HepG2 (cell line): Measurements from ENCODE around the gene ALDH3A1. TPM values are rescaled to one million over a fixed set of nuclear protein-coding genes. Genes with fewer than 3 reads are reported as not detected.

Experiments used
- CREM ChIP-seq, 2 experiments: sonication (generic) in 1 of 2; formaldehyde crosslinking in 1 of 2; IDR thresholded peaks; 2 replicates each; pipeline versions ENCODE4 v1.4.0 to v1.6.1; 2016 to 2020; ENCODE audit warnings: antibody characterized with exemption in 1 of 2, mild to moderate bottlenecking in 1 of 2, missing genetic modification reagents in 1 of 2
- DRAP1 ChIP-seq: IDR thresholded peaks from 2 replicates; pipeline ENCODE4 v1.6.1; 2016; ENCODE audit warnings: missing genetic modification reagents, missing compliant biosample characterization
- EZH2 ChIP-seq: conservative IDR thresholded peaks from 2 replicates; pipeline ENCODE4 v1.6.1; 2012; ENCODE audit warnings: mild to moderate bottlenecking, low read depth, low read length, moderate library complexity
- FOXK1 ChIP-seq: sonication (generic); formaldehyde crosslinking; IDR thresholded peaks from 2 replicates; pipeline ENCODE4 v1.4.0; 2020; ENCODE audit warnings: low read depth, missing genetic modification reagents, borderline replicate concordance
- HMG20B ChIP-seq: conservative IDR thresholded peaks from 2 replicates; pipeline ENCODE4 v1.6.1; 2016; ENCODE audit warnings: missing genetic modification reagents, missing compliant biosample characterization
- HNRNPL ChIP-seq: fragments of 200-400 bp; formaldehyde crosslinking; IDR thresholded peaks from 2 replicates; pipeline ENCODE4 v1.6.1; 2017; ENCODE audit warnings: mild to moderate bottlenecking, low read depth, low read length
- JUND ChIP-seq: sonication (generic); formaldehyde crosslinking; IDR thresholded peaks from 2 replicates; pipeline ENCODE4 v1.8.0; 2022; ENCODE audit warnings: mild to moderate bottlenecking, missing genetic modification reagents
- NFYB ChIP-seq: sonication (generic); formaldehyde crosslinking; IDR thresholded peaks from 2 replicates; pipeline ENCODE4 v1.4.0; 2020; ENCODE audit warnings: missing genetic modification reagents
- PCBP1 ChIP-seq: fragments of 200-400 bp; formaldehyde crosslinking; IDR thresholded peaks from 2 replicates; pipeline ENCODE4 v1.6.1; 2017; ENCODE audit warnings: mild to moderate bottlenecking, low read depth, low read length, borderline replicate concordance
- RBM39 ChIP-seq: fragments of 200-400 bp; formaldehyde crosslinking; IDR thresholded peaks from one replicate; pipeline ENCODE4 v1.6.1; 2018; ENCODE audit warnings: antibody characterized with exemption, mild to moderate bottlenecking, low read depth, low read length; ENCODE audit not compliant: poor library complexity, severe bottlenecking
- REL ChIP-seq: sonication (generic); formaldehyde crosslinking; conservative IDR thresholded peaks from 2 replicates; pipeline ENCODE4 v1.8.0; 2022; ENCODE audit warnings: mild to moderate bottlenecking, missing genetic modification reagents, moderate library complexity
- SMC3 ChIP-seq: IDR thresholded peaks from 2 replicates; pipeline ENCODE4 v1.6.1; 2011; ENCODE audit warnings: low read length, improper control_type of control experiment
- SSRP1 ChIP-seq: IDR thresholded peaks from 2 replicates; pipeline ENCODE4 v1.6.1; 2016; ENCODE audit warnings: control low read depth
- ZFP90 ChIP-seq: sonication (generic); formaldehyde crosslinking; IDR thresholded peaks from 2 replicates; pipeline ENCODE4 v1.8.0; 2022; ENCODE audit warnings: missing genetic modification reagents, mild to moderate bottlenecking, inconsistent platforms, borderline replicate concordance
- ZNF207 ChIP-seq: fragments of 450-650 bp; IDR thresholded peaks from 2 replicates; pipeline ENCODE4 v1.6.1; 2016; ENCODE audit warnings: antibody characterized with exemption, borderline replicate concordance
- ZNF343 ChIP-seq: sonication (generic); formaldehyde crosslinking; IDR thresholded peaks from 2 replicates; pipeline ENCODE4 v1.4.0; 2020; ENCODE audit warnings: mild to moderate bottlenecking, missing genetic modification reagents
- ZNF530 ChIP-seq: sonication (generic); formaldehyde crosslinking; IDR thresholded peaks from 2 replicates; pipeline ENCODE4 v1.5.0; 2020; ENCODE audit warnings: low read depth, mild to moderate bottlenecking, missing genetic modification reagents
- ZNF547 ChIP-seq: sonication (generic); formaldehyde crosslinking; IDR thresholded peaks from 2 replicates; pipeline ENCODE4 v1.5.1; 2020; ENCODE audit warnings: mild to moderate bottlenecking, missing genetic modification reagents
- ZNF562 ChIP-seq: sonication (generic); formaldehyde crosslinking; IDR thresholded peaks from 2 replicates; pipeline ENCODE4 v1.8.0; 2022; ENCODE audit warnings: missing genetic modification reagents, borderline replicate concordance
- ZNF574 ChIP-seq: sonication (generic); formaldehyde crosslinking; IDR thresholded peaks from 2 replicates; pipeline ENCODE4 v1.4.0; 2020; ENCODE audit warnings: missing genetic modification reagents
- polyA plus RNA-seq, 8 experiments: library from polyadenylated mRNA; depleted of rRNA in 3 of 8; stranded (reverse) in 7 of 8; unstranded in 1 of 8; fragments of >200 nt; fragmentation: Illumina TruSeq in 4 of 8; extraction: Trizol in 4 of 8; gene quantifications; 2 replicates each; pipeline versions ENCODE4 v1.2.1 to v1.2.3, GENCODE V29; 2011 to 2016; ENCODE audit warnings: low read depth in 4 of 8, missing spikeins in 1 of 8, mixed read lengths in 1 of 8; ENCODE audit not compliant: insufficient read depth in 1 of 8
- total RNA-seq, 5 experiments: library from RNA; depleted of rRNA; stranded (reverse); fragments of >200 nt; fragmentation: Illumina TruSeq; extraction: Trizol; gene quantifications; 2 replicates each; pipeline ENCODE4 v1.2.3, GENCODE V29; 2016; ENCODE audit warnings: low read depth in 1 of 5
- TF ChIP-seq, protein P1 (sequence below): sonication (generic); formaldehyde crosslinking; IDR thresholded peaks from 2 replicates; pipeline ENCODE4 v1.4.0; 2020; ENCODE audit warnings: mild to moderate bottlenecking, missing genetic modification reagents, borderline replicate concordance
- TF ChIP-seq, protein P2 (sequence below): sonication (generic); formaldehyde crosslinking; IDR thresholded peaks from 2 replicates; pipeline ENCODE4 v1.8.1; 2023; ENCODE audit warnings: missing genetic modification reagents, inconsistent platforms, borderline replicate concordance

Gene ALDH3A1
- total and polyA plus RNA-seq, 2 of the 13 experiments (the other 11 are each of a cell fraction or from before 2014, with no cell fraction given) = 0.07 to 0.62 TPM

DNA sequence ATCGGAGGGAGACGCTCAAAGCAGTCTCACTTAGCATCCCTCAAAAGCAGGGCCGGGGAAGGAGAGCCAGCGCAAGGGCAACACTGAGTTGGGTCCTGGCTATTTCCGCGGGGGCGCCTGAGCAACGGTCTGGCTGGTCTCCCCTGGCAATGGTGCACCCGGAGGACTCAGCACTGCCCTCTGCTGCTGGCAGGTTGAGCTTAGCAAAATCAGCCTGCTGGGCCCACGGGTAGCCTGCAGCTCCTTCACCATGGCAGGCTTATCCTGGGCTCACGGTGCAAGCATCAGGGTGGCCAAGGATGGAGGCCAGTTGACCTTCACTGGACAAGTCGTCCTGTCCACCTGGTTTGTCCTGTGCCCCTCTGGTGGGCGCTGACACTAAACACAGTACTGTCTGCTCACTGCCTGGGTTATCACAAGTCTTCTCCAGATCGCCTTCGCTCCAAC, 14.4 kb upstream of the ALDH3A1 start (continued):
- no peak for TF ChIP-seq ZNF574 (CRISPR knock-in tag)
- no peak for TF ChIP-seq RBM39
- TF ChIP-seq FOXK1 = no peak
- TF ChIP-seq ZFP90 = 0 out of 2 replicates have a peak, but pooled peaks have one; percentile 38
- no peak for TF ChIP-seq SSRP1
- TF ChIP-seq, protein P1, sequence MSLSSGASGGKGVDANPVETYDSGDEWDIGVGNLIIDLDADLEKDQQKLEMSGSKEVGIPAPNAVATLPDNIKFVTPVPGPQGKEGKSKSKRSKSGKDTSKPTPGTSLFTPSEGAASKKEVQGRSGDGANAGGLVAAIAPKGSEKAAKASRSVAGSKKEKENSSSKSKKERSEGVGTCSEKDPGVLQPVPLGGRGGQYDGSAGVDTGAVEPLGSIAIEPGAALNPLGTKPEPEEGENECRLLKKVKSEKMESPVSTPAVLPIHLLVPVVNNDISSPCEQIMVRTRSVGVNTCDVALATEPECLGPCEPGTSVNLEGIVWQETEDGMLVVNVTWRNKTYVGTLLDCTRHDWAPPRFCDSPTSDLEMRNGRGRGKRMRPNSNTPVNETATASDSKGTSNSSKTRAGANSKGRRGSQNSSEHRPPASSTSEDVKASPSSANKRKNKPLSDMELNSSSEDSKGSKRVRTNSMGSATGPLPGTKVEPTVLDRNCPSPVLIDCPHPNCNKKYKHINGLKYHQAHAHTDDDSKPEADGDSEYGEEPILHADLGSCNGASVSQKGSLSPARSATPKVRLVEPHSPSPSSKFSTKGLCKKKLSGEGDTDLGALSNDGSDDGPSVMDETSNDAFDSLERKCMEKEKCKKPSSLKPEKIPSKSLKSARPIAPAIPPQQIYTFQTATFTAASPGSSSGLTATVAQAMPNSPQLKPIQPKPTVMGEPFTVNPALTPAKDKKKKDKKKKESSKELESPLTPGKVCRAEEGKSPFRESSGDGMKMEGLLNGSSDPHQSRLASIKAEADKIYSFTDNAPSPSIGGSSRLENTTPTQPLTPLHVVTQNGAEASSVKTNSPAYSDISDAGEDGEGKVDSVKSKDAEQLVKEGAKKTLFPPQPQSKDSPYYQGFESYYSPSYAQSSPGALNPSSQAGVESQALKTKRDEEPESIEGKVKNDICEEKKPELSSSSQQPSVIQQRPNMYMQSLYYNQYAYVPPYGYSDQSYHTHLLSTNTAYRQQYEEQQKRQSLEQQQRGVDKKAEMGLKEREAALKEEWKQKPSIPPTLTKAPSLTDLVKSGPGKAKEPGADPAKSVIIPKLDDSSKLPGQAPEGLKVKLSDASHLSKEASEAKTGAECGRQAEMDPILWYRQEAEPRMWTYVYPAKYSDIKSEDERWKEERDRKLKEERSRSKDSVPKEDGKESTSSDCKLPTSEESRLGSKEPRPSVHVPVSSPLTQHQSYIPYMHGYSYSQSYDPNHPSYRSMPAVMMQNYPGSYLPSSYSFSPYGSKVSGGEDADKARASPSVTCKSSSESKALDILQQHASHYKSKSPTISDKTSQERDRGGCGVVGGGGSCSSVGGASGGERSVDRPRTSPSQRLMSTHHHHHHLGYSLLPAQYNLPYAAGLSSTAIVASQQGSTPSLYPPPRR (CRISPR knock-in tag) = no peak
- TF ChIP-seq HMG20B (CRISPR knock-in tag) = no peak
- no peak for TF ChIP-seq ZNF562 (CRISPR knock-in tag)
- no peak for TF ChIP-seq JUND
- TF ChIP-seq ZNF547 (CRISPR knock-in tag) = no peak
- TF ChIP-seq NFYB (CRISPR knock-in tag) = no peak
- peak; percentile 67; the same call in 1 of the 2 replicates for TF ChIP-seq SMC3
- TF ChIP-seq PCBP1 = no peak
- TF ChIP-seq, protein P2, sequence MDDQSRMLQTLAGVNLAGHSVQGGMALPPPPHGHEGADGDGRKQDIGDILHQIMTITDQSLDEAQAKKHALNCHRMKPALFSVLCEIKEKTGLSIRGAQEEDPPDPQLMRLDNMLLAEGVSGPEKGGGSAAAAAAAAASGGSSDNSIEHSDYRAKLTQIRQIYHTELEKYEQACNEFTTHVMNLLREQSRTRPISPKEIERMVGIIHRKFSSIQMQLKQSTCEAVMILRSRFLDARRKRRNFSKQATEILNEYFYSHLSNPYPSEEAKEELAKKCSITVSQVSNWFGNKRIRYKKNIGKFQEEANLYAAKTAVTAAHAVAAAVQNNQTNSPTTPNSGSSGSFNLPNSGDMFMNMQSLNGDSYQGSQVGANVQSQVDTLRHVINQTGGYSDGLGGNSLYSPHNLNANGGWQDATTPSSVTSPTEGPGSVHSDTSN = no peak
- TF ChIP-seq HNRNPL = peak; percentile 57; the same call in 1 of the 2 replicates
- no peak for TF ChIP-seq CREM (IDR thresholded peaks at IDR 0.05)
- TF ChIP-seq CREM (CRISPR knock-in tag; IDR thresholded peaks at IDR 0.05) = no peak
- no peak for TF ChIP-seq DRAP1 (CRISPR knock-in tag)
- no peak for TF ChIP-seq EZH2
- TF ChIP-seq ZNF343 (CRISPR knock-in tag) = no peak
- TF ChIP-seq ZNF530 (CRISPR knock-in tag) = no peak
- TF ChIP-seq REL = no peak
- no peak for TF ChIP-seq ZNF207
